ENCODE results near the gene JARID2.
"Not testable (repeated sequence)": the region's sequence is repeated elsewhere in the genome, so short reads cannot be mapped to it uniquely, and the experiment has no call there.

The JARID2 gene

GRCh38 chr6:15317934-15318902 lies 72.3 kb downstream of the JARID2 start:
- Mint-ChIP-seq H3K36me3 (peaks cover 6% of the 10 kb centered on the region), H3K9me3 (ENCODE audit: low read depth) (no peaks in the 10 kb centered on the region), H3K27ac (peak overlapping the region; percentile 88), H3K4me1 (ENCODE audit: low read depth) (peaks cover 97% of the 10 kb centered on the region), H3K27me3 (no peaks in the 10 kb centered on the region), H3K4me3 (peak overlapping the region; percentile 38)

GRCh38 chr6:15319677-15320076 lies 73.8 kb downstream of the JARID2 start:
- H3K4me1 Mint-ChIP-seq (ENCODE audit: low read depth): peaks cover 87% of the 10 kb centered on the region
- H3K27ac Mint-ChIP-seq: peak overlapping the region; percentile 88

GRCh38 chr6:15320693-15321092 lies 74.8 kb downstream of the JARID2 start:
- H3K9me3 Mint-ChIP-seq (ENCODE audit: low read depth): no peaks in the 10 kb centered on the region
- peak overlapping the region; percentile 8 for H3K4me3 Mint-ChIP-seq
- no peaks in the 10 kb centered on the region for H3K27me3 Mint-ChIP-seq
- H3K27ac Mint-ChIP-seq: peak overlapping the region; percentile 88
- peaks cover 85% of the 10 kb centered on the region for H3K4me1 Mint-ChIP-seq (ENCODE audit: low read depth)
- H3K36me3 Mint-ChIP-seq: peaks cover 8% of the 10 kb centered on the region

More at GRCh38 chr6:15319677-15320076, 73.8 kb downstream of the JARID2 start:
- Mint-ChIP-seq H3K36me3 (peaks cover 5% of the 10 kb centered on the region), H3K27me3 (no peaks in the 10 kb centered on the region), H3K4me3 (peak overlapping the region; percentile 38), H3K9me3 (ENCODE audit: low read depth) (no peaks in the 10 kb centered on the region)

GRCh38 chr6:15322184-15322583 lies 76.3 kb downstream of the JARID2 start:
- H3K27ac Mint-ChIP-seq: peak overlapping the region; percentile 47
- H3K36me3 Mint-ChIP-seq: peaks cover 8% of the 10 kb centered on the region
- no peaks in the 10 kb centered on the region for H3K9me3 Mint-ChIP-seq (ENCODE audit: low read depth)
- H3K4me3 Mint-ChIP-seq: no peak overlapping the region
- no peaks in the 10 kb centered on the region for H3K27me3 Mint-ChIP-seq
- peaks cover 83% of the 10 kb centered on the region for H3K4me1 Mint-ChIP-seq (ENCODE audit: low read depth)

- peaks cover 83% of the 10 kb centered on the region for H3K4me1 Mint-ChIP-seq (ENCODE audit: low read depth)
- H3K36me3 Mint-ChIP-seq: peaks cover 8% of the 10 kb centered on the region
- no peaks in the 10 kb centered on the region for H3K27me3 Mint-ChIP-seq
- H3K4me3 Mint-ChIP-seq: peak overlapping the region; percentile 55
- peak overlapping the region; percentile 47 for H3K27ac Mint-ChIP-seq
- no peaks in the 10 kb centered on the region for H3K9me3 Mint-ChIP-seq (ENCODE audit: low read depth)
Observed at GRCh38 chr6:15322781-15323536, 77.1 kb downstream of the JARID2 start.

- H3K36me3 Mint-ChIP-seq; H3K27me3 Mint-ChIP-seq; H3K9me3 Mint-ChIP-seq (ENCODE audit: low read depth): not testable (repeated sequence)
- H3K27ac Mint-ChIP-seq: peak overlapping the region; percentile 47
- H3K4me1 Mint-ChIP-seq (ENCODE audit: low read depth): peaks cover 83% of the 10 kb centered on the region
- peak overlapping the region; percentile 55 for H3K4me3 Mint-ChIP-seq
Observed at GRCh38 chr6:15323611-15324010, 77.7 kb downstream of the JARID2 start.

- peaks cover 7% of the 10 kb centered on the region for H3K36me3 Mint-ChIP-seq
- H3K4me3 Mint-ChIP-seq: no peak overlapping the region
- H3K9me3 Mint-ChIP-seq (ENCODE audit: low read depth): no peaks in the 10 kb centered on the region
- peak overlapping the region; percentile 17 for H3K27ac Mint-ChIP-seq
- peaks cover 82% of the 10 kb centered on the region for H3K4me1 Mint-ChIP-seq (ENCODE audit: low read depth)
- no peaks in the 10 kb centered on the region for H3K27me3 Mint-ChIP-seq
Observed at GRCh38 chr6:15324427-15324985, 78.6 kb downstream of the JARID2 start.

GRCh38 chr6:15325540-15325955 lies 79.7 kb downstream of the JARID2 start:
- no peak overlapping the region for H3K4me3 Mint-ChIP-seq
- H3K9me3 Mint-ChIP-seq (ENCODE audit: low read depth): no peaks in the 10 kb centered on the region
- H3K27me3 Mint-ChIP-seq: no peaks in the 10 kb centered on the region
- H3K4me1 Mint-ChIP-seq (ENCODE audit: low read depth): peaks cover 82% of the 10 kb centered on the region
- H3K27ac Mint-ChIP-seq: peak overlapping the region; percentile 67
- peaks cover 5% of the 10 kb centered on the region for H3K36me3 Mint-ChIP-seq

GRCh38 chr6:15326067-15326614 lies 80.3 kb downstream of the JARID2 start:
- H3K4me1 Mint-ChIP-seq (ENCODE audit: low read depth): peaks cover 82% of the 10 kb centered on the region
- H3K27me3 Mint-ChIP-seq: no peaks in the 10 kb centered on the region
- H3K9me3 Mint-ChIP-seq (ENCODE audit: low read depth): no peaks in the 10 kb centered on the region
- H3K36me3 Mint-ChIP-seq: peaks cover 5% of the 10 kb centered on the region
- peak overlapping the region; percentile 82 for H3K27ac Mint-ChIP-seq
- no peak overlapping the region for H3K4me3 Mint-ChIP-seq

- peak overlapping the region; percentile 82 for H3K27ac Mint-ChIP-seq
- peak overlapping the region; percentile 21 for H3K4me3 Mint-ChIP-seq
Observed at GRCh38 chr6:15327271-15327670, 81.4 kb downstream of the JARID2 start.

GRCh38 chr6:15329197-15329671 lies 83.4 kb downstream of the JARID2 start:
- no peaks in the 10 kb centered on the region for H3K27me3 Mint-ChIP-seq
- peaks cover 85% of the 10 kb centered on the region for H3K4me1 Mint-ChIP-seq (ENCODE audit: low read depth)
- H3K9me3 Mint-ChIP-seq (ENCODE audit: low read depth): no peaks in the 10 kb centered on the region
- H3K27ac Mint-ChIP-seq: peak overlapping the region; percentile 46
- peak overlapping the region; percentile 2 for H3K4me3 Mint-ChIP-seq
- peaks cover 3% of the 10 kb centered on the region for H3K36me3 Mint-ChIP-seq

More at GRCh38 chr6:15327271-15327670, 81.4 kb downstream of the JARID2 start:
- H3K4me1 Mint-ChIP-seq (ENCODE audit: low read depth): peaks cover 84% of the 10 kb centered on the region
- no peaks in the 10 kb centered on the region for H3K9me3 Mint-ChIP-seq (ENCODE audit: low read depth)
- H3K36me3 Mint-ChIP-seq: peaks cover 5% of the 10 kb centered on the region
- no peaks in the 10 kb centered on the region for H3K27me3 Mint-ChIP-seq

GRCh38 chr6:15330174-15330944 lies 84.5 kb downstream of the JARID2 start:
- H3K4me1 Mint-ChIP-seq (ENCODE audit: low read depth): peaks cover 90% of the 10 kb centered on the region
- no peaks in the 10 kb centered on the region for H3K27me3 Mint-ChIP-seq
- H3K36me3 Mint-ChIP-seq: peaks cover 1% of the 10 kb centered on the region
- peak overlapping the region; percentile 54 for H3K4me3 Mint-ChIP-seq
- peak overlapping the region; percentile 46 for H3K27ac Mint-ChIP-seq
- H3K9me3 Mint-ChIP-seq (ENCODE audit: low read depth): no peaks in the 10 kb centered on the region

GRCh38 chr6:15331143-15331542 lies 85.3 kb downstream of the JARID2 start:
- H3K4me3 Mint-ChIP-seq: peak overlapping the region; percentile 54
- no peaks in the 10 kb centered on the region for H3K27me3 Mint-ChIP-seq
- peaks cover 91% of the 10 kb centered on the region for H3K4me1 Mint-ChIP-seq (ENCODE audit: low read depth)
- peak overlapping the region; percentile 46 for H3K27ac Mint-ChIP-seq
- H3K9me3 Mint-ChIP-seq (ENCODE audit: low read depth): no peaks in the 10 kb centered on the region
- H3K36me3 Mint-ChIP-seq: no peaks in the 10 kb centered on the region

Measured in activated naive CD8-positive, alpha-beta T cell (primary cell).